ENCODE results near the gene UBE2S.
"Not testable (repeated sequence)": the region's sequence is repeated elsewhere in the genome, so short reads cannot be mapped to it uniquely, and the experiment has no call there.

Gene UBE2S

GRCh38 chr19:55440411-55441105 lies 33.0 kb upstream of the UBE2S start:
- no peak for DNase-seq (ENCODE audit: low read depth)

GRCh38 chr19:55439052-55439451 lies 31.5 kb upstream of the UBE2S start:
- no peak for DNase-seq (ENCODE audit: low read depth)

GRCh38 chr19:55437410-55437809 lies 29.8 kb upstream of the UBE2S start:
- no peak for DNase-seq (ENCODE audit: low read depth)

- DNase-seq (ENCODE audit: low read depth) = no peak
Measured at GRCh38 chr19:55436847-55437246, 29.3 kb upstream of the UBE2S start.

- no peak for DNase-seq (ENCODE audit: low read depth)
Measured at GRCh38 chr19:55435020-55435419, 27.4 kb upstream of the UBE2S start.

GRCh38 chr19:55434356-55434919 lies 26.9 kb upstream of the UBE2S start:
- DNase-seq (ENCODE audit: low read depth) = no peak

GRCh38 chr19:55433292-55433691 lies 25.7 kb upstream of the UBE2S start:
- no peak for DNase-seq (ENCODE audit: low read depth)

GRCh38 chr19:55432241-55432959 lies 24.8 kb upstream of the UBE2S start:
- DNase-seq (ENCODE audit: low read depth) = no peak

- DNase-seq (ENCODE audit: low read depth) = no peak
Measured at GRCh38 chr19:55431183-55431582, 23.6 kb upstream of the UBE2S start.

GRCh38 chr19:55426042-55426441 lies 18.5 kb upstream of the UBE2S start:
- no peak for DNase-seq (ENCODE audit: low read depth)

GRCh38 chr19:55424518-55424917 lies 16.9 kb upstream of the UBE2S start:
- no peak for DNase-seq (ENCODE audit: low read depth)

GRCh38 chr19:55423225-55424005 lies 15.8 kb upstream of the UBE2S start:
- DNase-seq (ENCODE audit: low read depth) = no peak

- DNase-seq (ENCODE audit: low read depth) = not testable (repeated sequence)
Measured at GRCh38 chr19:55421281-55421680, 13.7 kb upstream of the UBE2S start.

GRCh38 chr19:55419624-55420236 lies 12.1 kb upstream of the UBE2S start:
- DNase-seq (ENCODE audit: low read depth) = no peak

- DNase-seq (ENCODE audit: low read depth) = no peak
Measured at GRCh38 chr19:55419103-55419502, 11.5 kb upstream of the UBE2S start.

GRCh38 chr19:55418185-55418584 lies 10.6 kb upstream of the UBE2S start:
- no peak for DNase-seq (ENCODE audit: low read depth)

- DNase-seq (ENCODE audit: low read depth) = no peak
Measured at GRCh38 chr19:55410168-55410567, 2.6 kb upstream of the UBE2S start.

- DNase-seq (ENCODE audit: low read depth) = not testable (repeated sequence)
Measured at GRCh38 chr19:55409179-55409578, 1.6 kb upstream of the UBE2S start.

- no peak for DNase-seq (ENCODE audit: low read depth)
Measured at GRCh38 chr19:55408533-55408872, 915 bp upstream of the UBE2S start.

- DNase-seq (ENCODE audit: low read depth) = peak; percentile 99
Measured at GRCh38 chr19:55407800-55408532, 378 bp upstream of the UBE2S start.

GRCh38 chr19:55406826-55407549 lies 600 bp downstream of the UBE2S start:
- DNase-seq (ENCODE audit: low read depth) = no peak

All from CMK (cell line).